HepG2 (cell line): Measurements from ENCODE around the gene CAPN11. TPM values are rescaled to one million over a fixed set of nuclear protein-coding genes. Genes with fewer than 3 reads are reported as not detected.

ENCODE experiments used
- ATAC-seq: fragments of 200-7000 bp; cut with Tn5 transposase; 3 replicates; pipeline ENCODE4 v1.9.1; 2020; ENCODE audit warnings: mild to moderate bottlenecking, moderate library complexity
- BruUV-seq: library from RNA; stranded (reverse); fragments of 400-500 nt; replicated peaks from 2 replicates; lab custom pipeline; 2021; lab: Mats Ljungman, UMichigan
- CTCF ChIA-PET: fragments of 300-600 bp; formaldehyde crosslinking; extraction: SDS; loops from one replicate; lab custom pipeline; 2021; ENCODE audit warnings: low total read pairs, inconsistent platforms, low intra/inter-chr PET ratio; lab: Yijun Ruan, JAX
- POLR2A ChIA-PET: fragments of 350-600 bp; sonication (Branson Sonifier 250); formaldehyde crosslinking; loops from one replicate; lab custom pipeline; 2020; ENCODE audit warnings: antibody characterized with exemption, inconsistent platforms; lab: Yijun Ruan, JAX
- DNase-seq: peaks from one replicate; pipeline ENCODE4 v3.0.0-alpha.2; 2015; ENCODE audit warnings: low spot score
- FAIRE-seq: peaks from 3 replicates; lab custom pipeline; 2011; peaks lifted over from hg19 to GRCh38; lab: Jason Lieb, UNC
- H2AFZ ChIP-seq: one replicate; pipeline ENCODE4 v1.6.1; 2011; ENCODE audit warnings: low read length, inconsistent platforms
- H3K27ac ChIP-seq: fragments of 300-600 bp; 3 replicates; pipeline ENCODE4 v1.8.0; 2011; ENCODE audit warnings: mixed run types, mild to moderate bottlenecking, mixed read lengths, low read length, inconsistent platforms; ENCODE audit not compliant: insufficient read depth; ENCODE audit errors: extremely low read length
- H3K27me3 ChIP-seq, 2 experiments: fragments of 200-600 bp in 1 of 2; 2 replicates in 1 of 2; 3 replicates in 1 of 2; pipeline versions ENCODE4 v1.6.0 to v1.8.0; 2011; ENCODE audit warnings: low read length in 2 of 2, mild to moderate bottlenecking in 2 of 2, moderate library complexity in 2 of 2, inconsistent platforms in 1 of 2; ENCODE audit not compliant: insufficient read depth in 2 of 2, control insufficient read depth in 1 of 2
- H3K36me3 ChIP-seq, 2 experiments: fragments of 200-600 bp in 1 of 2; replicated peaks in 1 of 2; 2 replicates in 1 of 2; 3 replicates in 1 of 2; pipeline versions ENCODE4 v1.5.1 to v1.8.0; 2011; ENCODE audit warnings: low read length in 2 of 2, inconsistent platforms in 1 of 2; ENCODE audit not compliant: insufficient read depth in 2 of 2, control insufficient read depth in 1 of 2
- H3K4me1 ChIP-seq: 2 replicates; pipeline ENCODE4 v1.5.1; 2012; ENCODE audit warnings: low read length, inconsistent platforms; ENCODE audit not compliant: insufficient read depth
- H3K4me2 ChIP-seq: 2 replicates; pipeline ENCODE4 v1.6.0; 2011; ENCODE audit warnings: low read depth, low read length, inconsistent platforms
- H3K4me3 ChIP-seq, 3 experiments: fragments of 200-600 bp in 1 of 3; sonication (generic), shearing (Covaris generic) in 1 of 3; replicated peaks in 1 of 3; 2 replicates each; pipeline ENCODE4 v1.5.1; 2011 to 2016; ENCODE audit warnings: low read length in 3 of 3, inconsistent platforms in 2 of 3, low read depth in 2 of 3, mild to moderate bottlenecking in 2 of 3, control low read depth in 1 of 3, mixed read lengths in 1 of 3; ENCODE audit not compliant: insufficient read depth in 1 of 3
- H3K79me2 ChIP-seq: one replicate; pipeline ENCODE4 v1.6.1; 2011; ENCODE audit warnings: low read length, inconsistent platforms; ENCODE audit not compliant: insufficient read depth
- H3K9ac ChIP-seq: 2 replicates; pipeline ENCODE4 v1.6.0; 2011; ENCODE audit warnings: mild to moderate bottlenecking, low read depth, low read length, inconsistent platforms; ENCODE audit not compliant: insufficient read depth
- H3K9me3 ChIP-seq: 2 replicates; pipeline ENCODE4 v1.5.1; 2012; ENCODE audit warnings: mild to moderate bottlenecking, low read length
- H4K20me1 ChIP-seq: 2 replicates; pipeline ENCODE4 v1.6.0; 2011; ENCODE audit warnings: inconsistent platforms, mild to moderate bottlenecking, low read length, moderate library complexity; ENCODE audit not compliant: insufficient read depth
- CEBPZ ChIP-seq: IDR thresholded peaks from 2 replicates; pipeline ENCODE4 v1.6.1; 2012; ENCODE audit warnings: low read length, improper control_type of control experiment
- EEA1 ChIP-seq: sonication (generic); formaldehyde crosslinking; IDR thresholded peaks from 2 replicates; pipeline ENCODE4 v1.5.1; 2020; ENCODE audit warnings: mild to moderate bottlenecking, missing genetic modification reagents, borderline replicate concordance
- ETS1 ChIP-seq: sonication (generic); formaldehyde crosslinking; IDR thresholded peaks from 2 replicates; pipeline ENCODE4 v1.4.0; 2020; ENCODE audit warnings: missing genetic modification reagents
- KLF11 ChIP-seq: IDR thresholded peaks from 2 replicates; pipeline ENCODE4 v1.6.1; 2016; ENCODE audit warnings: missing compliant biosample characterization
- MAFK ChIP-seq, 2 experiments: IDR thresholded peaks in 1 of 2; conservative IDR thresholded peaks in 1 of 2; 2 replicates each; pipeline ENCODE4 v1.6.1; 2011; ENCODE audit warnings: improper control_type of control experiment in 2 of 2, low read length in 2 of 2
- ZBTB7B ChIP-seq: sonication (generic); formaldehyde crosslinking; IDR thresholded peaks from 2 replicates; pipeline ENCODE4 v1.4.0; 2020; ENCODE audit warnings: missing genetic modification reagents
- ZFP36L1 ChIP-seq: sonication (generic); formaldehyde crosslinking; IDR thresholded peaks from 2 replicates; pipeline ENCODE4 v1.8.0; 2022; ENCODE audit warnings: mild to moderate bottlenecking, missing genetic modification reagents, moderate library complexity
- ZNF230 ChIP-seq: sonication (generic); formaldehyde crosslinking; IDR thresholded peaks from 2 replicates; pipeline ENCODE4 v1.4.0; 2020; ENCODE audit warnings: mild to moderate bottlenecking, missing genetic modification reagents
- ZNF24 ChIP-seq: fragments of 450-650 bp; IDR thresholded peaks from 2 replicates; pipeline ENCODE4 v1.6.1; 2017; ENCODE audit warnings: antibody characterized with exemption, mild to moderate bottlenecking
- ZNF274 ChIP-seq: sonication (generic); formaldehyde crosslinking; IDR thresholded peaks from 2 replicates; pipeline ENCODE4 v1.5.1; 2020; ENCODE audit warnings: mild to moderate bottlenecking, missing genetic modification reagents
- ZNF446 ChIP-seq: sonication (generic); formaldehyde crosslinking; IDR thresholded peaks from 2 replicates; pipeline ENCODE4 v1.5.0; 2020; ENCODE audit warnings: mild to moderate bottlenecking, missing genetic modification reagents
- ZNF570 ChIP-seq: sonication (generic); formaldehyde crosslinking; IDR thresholded peaks from 2 replicates; pipeline ENCODE4 v1.4.0; 2020; ENCODE audit warnings: mild to moderate bottlenecking, missing genetic modification reagents, borderline replicate concordance
- ZNF614 ChIP-seq: IDR thresholded peaks from 2 replicates; pipeline ENCODE4 v1.6.1; 2018; ENCODE audit warnings: missing biosample characterization, missing genetic modification reagents, inconsistent platforms, borderline replicate concordance
- ZNF740 ChIP-seq: sonication (generic); formaldehyde crosslinking; IDR thresholded peaks from 2 replicates; pipeline ENCODE4 v1.4.0; 2020; ENCODE audit warnings: missing genetic modification reagents
- ZNF879 ChIP-seq: sonication (generic); formaldehyde crosslinking; IDR thresholded peaks from 2 replicates; pipeline ENCODE4 v1.8.1; 2023; ENCODE audit warnings: missing genetic modification reagents
- WGBS: methylation state at CpG from one replicate; pipeline ENCODE4 v1.1.6; 2017; ENCODE audit warnings: low lambda C conversion rate; 5-methylcytosine and 5-hydroxymethylcytosine counted together
- in situ Hi-C: cut with HindIII; loops from 2 replicates; pipeline ENCODE4 v1.10.0; 2017; ENCODE audit warnings: low pct_unique_long_range_greater_than_20kb; ENCODE audit not compliant: extremely low pct_ligation_motif_present
- intact Hi-C: fragments of 100-400 bp; cut with micrococcal nuclease; formaldehyde crosslinking; loops from one replicate; pipeline ENCODE4 v1.10.0; 2022; ENCODE audit not compliant: unreplicated experiment
- polyA plus RNA-seq, 8 experiments: library from polyadenylated mRNA; depleted of rRNA in 3 of 8; stranded (reverse) in 7 of 8; unstranded in 1 of 8; fragments of >200 nt; fragmentation: Illumina TruSeq in 4 of 8; extraction: Trizol in 4 of 8; gene quantifications; 2 replicates each; pipeline versions ENCODE4 v1.2.1 to v1.2.3, GENCODE V29; 2011 to 2016; ENCODE audit warnings: low read depth in 4 of 8, missing spikeins in 1 of 8, mixed read lengths in 1 of 8; ENCODE audit not compliant: insufficient read depth in 1 of 8
- total RNA-seq, 5 experiments: library from RNA; depleted of rRNA; stranded (reverse); fragments of >200 nt; fragmentation: Illumina TruSeq; extraction: Trizol; gene quantifications; 2 replicates each; pipeline ENCODE4 v1.2.3, GENCODE V29; 2016; ENCODE audit warnings: low read depth in 1 of 5

Gene CAPN11
- total and polyA plus RNA-seq, 2 of the 13 experiments (the other 11 are each of a cell fraction or from before 2014, with no cell fraction given): 0.07 to 0.11 TPM

GRCh38 chr6:44135173-44135758 lies 23.4 kb upstream of the CAPN11 start:
- no peak overlapping the region for H3K4me3 ChIP-seq
- H3K27me3 ChIP-seq: no peaks in the 10 kb centered on the region
- no peak for DNase-seq
- ChIA-PET POLR2A (no interaction called here), CTCF (no interaction called here)
- in situ Hi-C loops: no loop called here
- no peak for ATAC-seq
- WGBS: 98% methylated on average over 10 of the region's 10 CpGs
- TF ChIP-seq ZNF24 (no peak), ZNF570 (CRISPR knock-in tag) (no peak), ZFP36L1 (CRISPR knock-in tag) (no peak), ZNF879 (CRISPR knock-in tag) (no peak), MAFK (conservative IDR thresholded peaks at IDR 0.05 in 1 of 2, IDR thresholded peaks at IDR 0.05 in 1 of 2; ENCODE audit: low read length in 2 of 2) (no peak)
- TF ChIP-seq, all 625 proteins: peak for 0
- Histone ChIP-seq H3K9ac (no peak overlapping the region), H3K9me3 (no peaks in the 10 kb centered on the region), H4K20me1 (peaks cover 2% of the 10 kb centered on the region), H3K4me2 (no peak overlapping the region), H3K36me3 (peaks cover 14 to 47% of the 10 kb centered on the region in 2 experiments), H3K4me1 (peaks cover 38% of the 10 kb centered on the region), H3K79me2 (peaks cover 16% of the 10 kb centered on the region), H3K27ac (no peak overlapping the region), H2AFZ (no peak overlapping the region)
- no peak for FAIRE-seq
- intact Hi-C loops: no loop called here
- no TSS peak for BruUV-seq

GRCh38 chr6:44135875-44136274 lies 22.7 kb upstream of the CAPN11 start:
- no peak for FAIRE-seq
- Histone ChIP-seq H3K9me3 (no peaks in the 10 kb centered on the region), H3K4me2 (no peak overlapping the region), H3K36me3 (peaks cover 19 to 53% of the 10 kb centered on the region in 2 experiments), H3K27me3 (no peaks in the 10 kb centered on the region), H2AFZ (no peak overlapping the region), H3K4me1 (peaks cover 32% of the 10 kb centered on the region), H3K27ac (no peak overlapping the region), H3K4me3 (no peak overlapping the region), H4K20me1 (peaks cover 2% of the 10 kb centered on the region), H3K9ac (no peak overlapping the region), H3K79me2 (peaks cover 13% of the 10 kb centered on the region)
- WGBS: 97% methylated on average over 7 of the region's 7 CpGs
- BruUV-seq: no TSS peak
- no peak for ATAC-seq
- intact Hi-C loops (no loop called here), in situ Hi-C loops (no loop called here)
- no peak for DNase-seq
- POLR2A ChIA-PET: no interaction called here
- CTCF ChIA-PET: no interaction called here
- no peak for TF ChIP-seq ZNF740 (CRISPR knock-in tag)
- no peak for TF ChIP-seq ETS1 (CRISPR knock-in tag)
- no peak for TF ChIP-seq ZNF274 (CRISPR knock-in tag)
- no peak for TF ChIP-seq ZBTB7B (CRISPR knock-in tag)
- TF ChIP-seq CEBPZ: no peak
- TF ChIP-seq ZNF614 (CRISPR knock-in tag): no peak
- no peak for TF ChIP-seq KLF11 (CRISPR knock-in tag)
- TF ChIP-seq ZNF446 (CRISPR knock-in tag): no peak
- no peak for TF ChIP-seq EEA1
- TF ChIP-seq ZNF230 (CRISPR knock-in tag): no peak
